K562 (cell line): ENCODE data around the gene NUBPL. TPM values are rescaled to one million over a fixed set of nuclear protein-coding genes. Genes with fewer than 3 reads are reported as not detected.
"Not testable (repeated sequence)": the region's sequence is repeated elsewhere in the genome, so short reads cannot be mapped to it uniquely, and the experiment has no call there.

Experiments
- ATAC-seq: fragments of 200-7000 bp; cut with Tn5 transposase; 3 replicates; pipeline ENCODE4 v1.9.1; 2020; ENCODE audit warnings: moderate library complexity
- BruUV-seq: library from RNA; stranded (reverse); fragments of 400-500 nt; replicated peaks from 2 replicates; lab custom pipeline; 2021; lab: Mats Ljungman, UMichigan
- CTCF ChIA-PET: fragments of 300-600 bp; formaldehyde crosslinking; extraction: SDS; loops from one replicate; lab custom pipeline; 2021; ENCODE audit warnings: low intra/inter-chr PET ratio; lab: Yijun Ruan, JAX
- POLR2A ChIA-PET: fragments of 300-600, 350-650 bp; sonication (Branson Sonifier 250); formaldehyde crosslinking; extraction: SDS; loops from one replicate; lab custom pipeline; 2021; ENCODE audit warnings: antibody characterized with exemption, inconsistent platforms; lab: Yijun Ruan, JAX
- DNase-seq, 4 experiments: peaks; one replicate each; pipeline versions ENCODE4 v3.0.0 to v3.0.0-alpha.2; 2011 to 2018; ENCODE audit warnings: low spot score in 3 of 4, mixed read lengths in 3 of 4; ENCODE audit errors: extremely low read depth in 1 of 4
- FAIRE-seq: peaks from 2 replicates; lab custom pipeline; 2011; peaks lifted over from hg19 to GRCh38; lab: Jason Lieb, UNC
- H2AFZ ChIP-seq: 2 replicates; pipeline ENCODE4 v1.6.0; 2011; ENCODE audit warnings: low read depth, low read length, control low read depth, inconsistent platforms
- H3K27ac ChIP-seq: fragments of 200-600 bp; 3 replicates; pipeline ENCODE4 v1.8.0; 2011; ENCODE audit warnings: low read depth, mild to moderate bottlenecking, control low read depth, inconsistent platforms, low read length, moderate library complexity, mixed read lengths; ENCODE audit errors: extremely low read depth
- H3K27me3 ChIP-seq, 2 experiments: fragments of 300-600 bp in 1 of 2; 2 replicates in 1 of 2; 3 replicates in 1 of 2; pipeline versions ENCODE4 v1.6.0 to v1.8.0; 2011; ENCODE audit warnings: inconsistent platforms in 2 of 2, low read length in 2 of 2, mild to moderate bottlenecking in 1 of 2, mixed read lengths in 1 of 2, moderate library complexity in 1 of 2; ENCODE audit not compliant: control insufficient read depth in 2 of 2, insufficient read depth in 2 of 2
- H3K36me3 ChIP-seq: fragments of 300-600 bp; 3 replicates; pipeline ENCODE4 v1.8.0; 2011; ENCODE audit warnings: mild to moderate bottlenecking, low read length, inconsistent platforms; ENCODE audit not compliant: control insufficient read depth, insufficient read depth
- H3K4me1 ChIP-seq, 2 experiments: fragments of 200-600 bp in 1 of 2; replicated peaks in 1 of 2; 2 replicates in 1 of 2; 3 replicates in 1 of 2; pipeline versions ENCODE4 v1.5.1 to v1.8.0; 2011; ENCODE audit warnings: inconsistent platforms in 2 of 2, low read length in 2 of 2, mild to moderate bottlenecking in 1 of 2, mixed read lengths in 1 of 2, moderate library complexity in 1 of 2; ENCODE audit not compliant: control insufficient read depth in 2 of 2, insufficient read depth in 2 of 2
- H3K4me2 ChIP-seq: 2 replicates; pipeline ENCODE4 v1.6.1; 2011; ENCODE audit warnings: low read length, control low read depth, inconsistent platforms, mixed read lengths; ENCODE audit not compliant: insufficient read depth
- H3K4me3 ChIP-seq: fragments of 200-600 bp; sonication (generic), shearing (Covaris generic); 2 replicates; pipeline ENCODE4 v1.5.1; 2016; ENCODE audit warnings: control low read depth, inconsistent platforms
- H3K79me2 ChIP-seq: fragments of 200-600 bp; 3 replicates; pipeline ENCODE4 v1.8.0; 2011; ENCODE audit warnings: low read length, inconsistent platforms; ENCODE audit not compliant: control insufficient read depth, insufficient read depth
- H3K9ac ChIP-seq, 2 experiments: 2 replicates each; pipeline versions ENCODE4 v1.6.0 to v1.6.1; 2011; ENCODE audit warnings: low read depth in 2 of 2, low read length in 2 of 2, control low read depth in 1 of 2, inconsistent platforms in 1 of 2, mild to moderate bottlenecking in 1 of 2, mixed read lengths in 1 of 2; ENCODE audit not compliant: insufficient read depth in 1 of 2
- H3K9me1 ChIP-seq: one replicate; pipeline ENCODE4 v1.6.0; 2011; ENCODE audit warnings: inconsistent platforms, mild to moderate bottlenecking, low read length, moderate library complexity; ENCODE audit not compliant: control insufficient read depth, insufficient read depth
- H3K9me3 ChIP-seq: replicated peaks from 2 replicates; pipeline ENCODE4 v1.5.1; 2011; ENCODE audit warnings: low read depth, low read length, inconsistent platforms; ENCODE audit not compliant: control insufficient read depth, insufficient read depth
- H4K20me1 ChIP-seq: replicated peaks from 2 replicates; pipeline ENCODE4 v1.6.1; 2011; ENCODE audit warnings: low read length, inconsistent platforms, mixed read lengths; ENCODE audit not compliant: control insufficient read depth, insufficient read depth
- HNRNPL ChIP-seq: fragments of 200-400 bp; formaldehyde crosslinking; IDR thresholded peaks from 2 replicates; pipeline ENCODE4 v1.6.1; 2017; ENCODE audit warnings: low read depth, mild to moderate bottlenecking, low read length
- HOXB6 ChIP-seq: fragments of 250-450 bp; sonication (Bioruptor Pico); IDR thresholded peaks from 2 replicates; pipeline ENCODE4 v1.5.1; 2022; ENCODE audit warnings: mild to moderate bottlenecking, borderline replicate concordance
- POLR3G ChIP-seq: IDR thresholded peaks from 2 replicates; pipeline ENCODE4 v1.6.1; 2011; ENCODE audit not compliant: insufficient read length, insufficient replicate concordance; ENCODE audit errors: extremely low read depth
- ZNF609 ChIP-seq: sonication (generic); formaldehyde crosslinking; IDR thresholded peaks from 2 replicates; pipeline ENCODE4 v1.8.1; 2023; ENCODE audit warnings: missing genetic modification reagents, mild to moderate bottlenecking, borderline replicate concordance
- ZNF785 ChIP-seq: fragments of 250-450 bp; sonication (Bioruptor Pico); IDR thresholded peaks from 2 replicates; pipeline ENCODE4 v1.4.0; 2020; ENCODE audit warnings: mild to moderate bottlenecking
- WGBS: fragments of 100-300 bp; shearing (Covaris generic); methylation state at CpG from one replicate; pipeline ENCODE4 v1.1.6; 2016; ENCODE audit warnings: low coverage, mixed read lengths; ENCODE audit not compliant: insufficient coverage; ENCODE audit errors: missing lambda C conversion rate; 5-methylcytosine and 5-hydroxymethylcytosine counted together
- in situ Hi-C: fragments of 300-500 bp; cut with MboI; formaldehyde crosslinking; loops from 4 replicates; pipeline ENCODE4 v1.15.0; 2018; ENCODE audit warnings: inconsistent platforms, mixed read lengths
- intact Hi-C: fragments of 100-400 bp; cut with micrococcal nuclease; formaldehyde crosslinking; loops from 2 replicates; pipeline ENCODE4 v1.14.2; 2022
- polyA plus RNA-seq, 8 experiments: library from polyadenylated mRNA; depleted of rRNA in 4 of 8; stranded (reverse) in 5 of 8; unstranded in 3 of 8; fragments of >200 nt; fragmentation: Nextera tagmentation in 2 of 8; fragmentation: Illumina TruSeq in 1 of 8; extraction: Ambion mirVana in 2 of 8; extraction: Trizol in 1 of 8; gene quantifications; 2 replicates each; pipeline versions ENCODE4 v1.2.1 to v1.2.3, GENCODE V29; 2011 to 2014; ENCODE audit warnings: inconsistent platforms in 1 of 8, missing spikeins in 1 of 8
- total RNA-seq, 7 experiments: library from RNA; depleted of rRNA in 6 of 7; stranded (reverse); fragments of >200 nt in 6 of 7; fragmentation: Illumina TruSeq in 2 of 7; extraction: Trizol in 2 of 7; gene quantifications; 2 replicates each; pipeline versions ENCODE4 v1.2.1 to v1.2.3, GENCODE V29; 2011 to 2021; ENCODE audit warnings: low replicate concordance in 1 of 7
- TF ChIP-seq, protein P1 (sequence below): sonication (generic); formaldehyde crosslinking; IDR thresholded peaks from 2 replicates; pipeline ENCODE4 v1.8.1; 2022; ENCODE audit warnings: missing genetic modification reagents

The NUBPL gene
- total and polyA plus RNA-seq, 9 of the 15 experiments (the other 6 are each of a cell fraction or from before 2014, with no cell fraction given), result 3.2 to 8.7 (median 6.1) TPM

- TF ChIP-seq ZNF609 (CRISPR knock-in tag), result no peak
- TF ChIP-seq HNRNPL, result no peak
- no peak for TF ChIP-seq HOXB6 (CRISPR knock-in tag)
- no peak for TF ChIP-seq POLR3G
- TF ChIP-seq, protein P1, sequence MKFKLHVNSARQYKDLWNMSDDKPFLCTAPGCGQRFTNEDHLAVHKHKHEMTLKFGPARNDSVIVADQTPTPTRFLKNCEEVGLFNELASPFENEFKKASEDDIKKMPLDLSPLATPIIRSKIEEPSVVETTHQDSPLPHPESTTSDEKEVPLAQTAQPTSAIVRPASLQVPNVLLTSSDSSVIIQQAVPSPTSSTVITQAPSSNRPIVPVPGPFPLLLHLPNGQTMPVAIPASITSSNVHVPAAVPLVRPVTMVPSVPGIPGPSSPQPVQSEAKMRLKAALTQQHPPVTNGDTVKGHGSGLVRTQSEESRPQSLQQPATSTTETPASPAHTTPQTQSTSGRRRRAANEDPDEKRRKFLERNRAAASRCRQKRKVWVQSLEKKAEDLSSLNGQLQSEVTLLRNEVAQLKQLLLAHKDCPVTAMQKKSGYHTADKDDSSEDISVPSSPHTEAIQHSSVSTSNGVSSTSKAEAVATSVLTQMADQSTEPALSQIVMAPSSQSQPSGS (CRISPR knock-in tag), result no peak
- TF ChIP-seq ZNF785, result no peak
Observed at GRCh38 chr14:31749275-31749674, 188.1 kb downstream of the NUBPL start (continued).

DNA sequence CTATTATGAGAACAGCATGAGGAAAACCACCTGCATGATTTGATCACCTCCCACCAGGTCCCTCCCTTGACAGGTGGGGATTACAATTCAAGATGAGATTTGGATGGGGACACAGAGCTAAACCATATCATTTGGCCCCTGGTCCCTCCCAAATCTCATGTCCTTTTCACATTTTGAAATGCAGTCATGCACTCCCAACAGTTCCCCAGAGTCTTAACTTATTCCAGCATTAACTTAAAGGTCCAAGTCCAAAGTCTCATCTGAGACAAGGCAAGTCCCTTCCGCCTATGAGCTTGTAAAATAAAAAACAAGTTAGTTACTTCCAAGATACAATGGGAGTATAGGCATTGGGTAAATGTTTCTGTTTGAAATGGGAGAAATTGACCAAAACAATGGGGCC lies 189.8 kb downstream of the NUBPL start:
- in situ Hi-C loops, H3K9me1 ChIP-seq, H3K27me3 ChIP-seq, H3K79me2 ChIP-seq, H2AFZ ChIP-seq, H3K27ac ChIP-seq, H3K4me1 ChIP-seq, DNase-seq, intact Hi-C loops, FAIRE-seq, H3K9me3 ChIP-seq, CTCF ChIA-PET, H3K4me2 ChIP-seq, H3K9ac ChIP-seq, ATAC-seq, H4K20me1 ChIP-seq, H3K4me3 ChIP-seq, BruUV-seq, H3K36me3 ChIP-seq: not testable (repeated sequence)
- POLR2A ChIA-PET, result interaction anchor here (1.1 kb wide), 1 partner anchor 17 kb away, joined by 3 read pairs; no protein-coding TSS in a partner anchor
- WGBS, result 40% methylated on average over 1 of the region's 1 CpG
